H9 (cell line): ENCODE results near the gene FZD2. TPM values are rescaled to one million over a fixed set of nuclear protein-coding genes. Genes with fewer than 3 reads are reported as not detected.
A peak's percentile ranks its signal among the peaks of the same experiment; 100 is the strongest.

Experiments
- DNase-seq: peaks from one replicate; pipeline ENCODE4 v3.0.0-alpha.2; 2017
- H2AFZ ChIP-seq: one replicate; pipeline ENCODE4 v1.6.1; 2013; ENCODE audit warnings: mild to moderate bottlenecking, low read length, control low read depth, moderate library complexity
- H2AK5ac ChIP-seq: 2 replicates; pipeline ENCODE4 v1.6.1; 2013; ENCODE audit warnings: low read length, control low read depth, mixed read lengths; ENCODE audit not compliant: insufficient read length
- H2BK120ac ChIP-seq: one replicate; pipeline ENCODE4 v1.6.1; 2013; ENCODE audit warnings: low read depth, mild to moderate bottlenecking, low read length, control low read depth, inconsistent platforms; ENCODE audit not compliant: poor library complexity, severe bottlenecking
- H2BK12ac ChIP-seq: 2 replicates; pipeline ENCODE4 v1.6.1; 2013; ENCODE audit warnings: low read length, control low read depth, mixed read lengths, low read depth; ENCODE audit not compliant: insufficient read length
- H2BK15ac ChIP-seq: 2 replicates; pipeline ENCODE4 v1.6.1; 2013; ENCODE audit warnings: low read depth, low read length, control low read depth
- H2BK20ac ChIP-seq: one replicate; pipeline ENCODE4 v1.6.1; 2013; ENCODE audit warnings: low read depth, mild to moderate bottlenecking, low read length, control low read depth, inconsistent platforms; ENCODE audit not compliant: poor library complexity, severe bottlenecking
- H2BK5ac ChIP-seq: 2 replicates; pipeline ENCODE4 v1.6.1; 2013; ENCODE audit warnings: low read length, control low read depth, mixed read lengths; ENCODE audit not compliant: insufficient read length
- H3K14ac ChIP-seq: 2 replicates; pipeline ENCODE4 v1.6.1; 2013; ENCODE audit warnings: low read length, control low read depth; ENCODE audit not compliant: insufficient read depth
- H3K18ac ChIP-seq: 2 replicates; pipeline ENCODE4 v1.6.1; 2013; ENCODE audit warnings: low read depth, mild to moderate bottlenecking, mixed read lengths, low read length, control low read depth; ENCODE audit not compliant: insufficient read length
- H3K23ac ChIP-seq: 2 replicates; pipeline ENCODE4 v1.6.1; 2013; ENCODE audit warnings: low read length, control low read depth, mixed read lengths, low read depth; ENCODE audit not compliant: insufficient read length
- H3K23me2 ChIP-seq: 2 replicates; pipeline ENCODE4 v1.6.1; 2013; ENCODE audit warnings: low read depth, mild to moderate bottlenecking, mixed read lengths, low read length, control low read depth; ENCODE audit not compliant: insufficient read length, poor library complexity, severe bottlenecking
- H3K27ac ChIP-seq: 2 replicates; pipeline ENCODE4 v1.5.1; 2013; ENCODE audit warnings: low read length, control low read depth, mixed read lengths, low read depth; ENCODE audit not compliant: insufficient read length
- H3K27me3 ChIP-seq: 2 replicates; pipeline ENCODE4 v1.6.1; 2013; ENCODE audit warnings: low read length, control low read depth, inconsistent platforms; ENCODE audit not compliant: insufficient read depth
- H3K4ac ChIP-seq: 2 replicates; pipeline ENCODE4 v1.6.1; 2013; ENCODE audit warnings: low read depth, mild to moderate bottlenecking, control low read depth, inconsistent platforms, low read length, moderate library complexity
- H3K4me1 ChIP-seq: 2 replicates; pipeline ENCODE4 v1.6.1; 2013; ENCODE audit warnings: low read length, control low read depth, inconsistent platforms; ENCODE audit not compliant: insufficient read depth
- H3K4me2 ChIP-seq: 2 replicates; pipeline ENCODE4 v1.6.1; 2013; ENCODE audit warnings: low read length, control low read depth, mixed read lengths; ENCODE audit not compliant: insufficient read length, insufficient read depth
- H3K56ac ChIP-seq: 2 replicates; pipeline ENCODE4 v1.6.1; 2013; ENCODE audit warnings: low read depth, mild to moderate bottlenecking, mixed read lengths, low read length, control low read depth; ENCODE audit not compliant: insufficient read length
- H3K79me1 ChIP-seq: 2 replicates; pipeline ENCODE4 v1.6.1; 2013; ENCODE audit warnings: low read depth, mild to moderate bottlenecking, moderate library complexity, low read length, control low read depth, inconsistent platforms; ENCODE audit not compliant: insufficient read depth, poor library complexity, severe bottlenecking
- H3K79me2 ChIP-seq: 2 replicates; pipeline ENCODE4 v1.6.1; 2013; ENCODE audit warnings: low read length, control low read depth, inconsistent platforms; ENCODE audit not compliant: insufficient read depth
- H3K9ac ChIP-seq: 2 replicates; pipeline ENCODE4 v1.6.1; 2013; ENCODE audit warnings: low read length, control low read depth, mixed read lengths; ENCODE audit not compliant: insufficient read length; ENCODE audit errors: extremely low read depth
- H3K9me3 ChIP-seq: one replicate; pipeline ENCODE4 v1.6.1; 2013; ENCODE audit warnings: low read depth, low read length, inconsistent platforms; ENCODE audit not compliant: control insufficient read depth
- H3T11ph ChIP-seq: one replicate; pipeline ENCODE4 v1.6.1; 2013; ENCODE audit warnings: mild to moderate bottlenecking, low read length, control low read depth, inconsistent platforms
- H4K20me1 ChIP-seq: one replicate; pipeline ENCODE4 v1.6.1; 2013; ENCODE audit not compliant: control insufficient read depth, insufficient read length, insufficient read depth
- H4K5ac ChIP-seq: 2 replicates; pipeline ENCODE4 v1.6.1; 2013; ENCODE audit warnings: low read depth, mild to moderate bottlenecking, mixed read lengths, low read length, control low read depth; ENCODE audit not compliant: insufficient read length
- H4K8ac ChIP-seq: replicated peaks from 2 replicates; pipeline ENCODE4 v1.6.1; 2013; ENCODE audit warnings: low read length, control low read depth, mixed read lengths, low read depth; ENCODE audit not compliant: insufficient read length
- H4K91ac ChIP-seq: 2 replicates; pipeline ENCODE4 v1.6.1; 2013; ENCODE audit warnings: low read depth, mild to moderate bottlenecking, moderate library complexity, mixed read lengths, low read length, control low read depth; ENCODE audit not compliant: insufficient read length
- H3K27ac Mint-ChIP-seq, 3 experiments: 2 replicates in 2 of 3; 3 replicates in 1 of 3; pipeline ENCODE4 v1.8.0; 2020 to 2021; ENCODE audit warnings: mixed read lengths in 3 of 3, mild to moderate bottlenecking in 1 of 3, moderate library complexity in 1 of 3
- H3K27me3 Mint-ChIP-seq: 2 replicates; pipeline ENCODE4 v1.8.0; 2021; ENCODE audit warnings: low read depth, mild to moderate bottlenecking, moderate library complexity, mixed read lengths
- H3K36me3 Mint-ChIP-seq, 3 experiments: 2 replicates in 2 of 3; 3 replicates in 1 of 3; pipeline ENCODE4 v1.8.0; 2020 to 2021; ENCODE audit warnings: low read depth in 3 of 3, mixed read lengths in 3 of 3; ENCODE audit not compliant: insufficient read depth in 1 of 3
- H3K4me1 Mint-ChIP-seq, 2 experiments: 2 replicates each; pipeline ENCODE4 v1.8.0; 2020; ENCODE audit warnings: mixed read lengths in 2 of 2
- H3K4me3 Mint-ChIP-seq, 2 experiments: 2 replicates in 1 of 2; 3 replicates in 1 of 2; pipeline ENCODE4 v1.8.0; 2020 to 2021; ENCODE audit warnings: mild to moderate bottlenecking in 2 of 2, mixed read lengths in 2 of 2, moderate library complexity in 1 of 2
- H3K9me3 Mint-ChIP-seq, 2 experiments: 2 replicates in 1 of 2; 3 replicates in 1 of 2; pipeline ENCODE4 v1.8.0; 2020; ENCODE audit warnings: mild to moderate bottlenecking in 2 of 2, mixed read lengths in 2 of 2, moderate library complexity in 1 of 2
- CTCF ChIP-seq: fragments of 200-600 bp; sonication (generic); conservative IDR thresholded peaks from 3 replicates; pipeline ENCODE4 v1.8.0; 2021; ENCODE audit warnings: antibody characterized with exemption, mild to moderate bottlenecking
- WGBS: extraction: QIAGEN DNeasy Blood & Tissue Kit; methylation state at CpG from one replicate; pipeline ENCODE4 v1.1.7; 2013; ENCODE audit warnings: missing lambda C conversion rate, low lambda C conversion rate, mixed read lengths; ENCODE audit not compliant: insufficient read length; ENCODE audit errors: extremely low coverage; 5-methylcytosine and 5-hydroxymethylcytosine counted together
- total RNA-seq: library from RNA; stranded (reverse); gene quantifications from 2 replicates; pipeline ENCODE4 v1.2.1, GENCODE V29; 2021

The FZD2 gene
- total RNA-seq, 1 experiment from 2014 or later = 18.2 TPM

DNA sequence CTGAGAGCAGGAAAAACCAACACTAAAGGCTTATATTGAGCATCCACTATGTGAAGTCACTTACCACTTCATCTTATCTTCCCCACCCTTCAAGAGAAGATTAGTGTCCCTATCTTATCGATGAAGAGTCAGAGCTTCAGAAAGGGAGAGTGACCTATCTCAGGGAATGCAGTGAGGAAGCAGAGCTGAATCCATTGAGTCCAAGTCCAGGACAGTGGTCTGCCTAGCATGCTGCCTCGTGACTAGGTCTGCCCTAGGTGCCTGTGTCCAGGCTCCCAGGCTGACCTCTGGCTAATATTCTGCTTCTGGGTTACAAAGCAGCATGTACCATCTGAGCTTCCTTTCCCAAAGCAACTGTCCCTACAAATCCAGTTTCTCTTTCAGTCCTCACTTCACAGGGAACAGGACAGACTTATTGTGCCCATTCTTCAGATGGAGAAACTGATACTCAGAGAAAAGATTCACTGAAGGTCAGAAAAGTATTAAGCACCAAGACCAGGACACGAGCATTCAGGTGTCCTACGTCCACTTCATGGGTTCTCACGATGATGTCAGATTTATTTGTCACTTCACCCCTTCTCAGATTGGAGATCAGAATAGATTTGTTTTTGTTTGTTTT is 13.3 kb upstream of the FZD2 start:
- H3K79me1 ChIP-seq = no peaks in the 10 kb centered on the region
- no peak for DNase-seq
- no peaks in the 10 kb centered on the region for H3K79me2 ChIP-seq
- Mint-ChIP-seq H3K9me3 (peaks cover 5 to 6% of the 10 kb centered on the region in 2 experiments), H3K36me3 (peaks cover 0 to 6% (median 4%) of the 10 kb centered on the region in 3 experiments; a peak in 5 of 7 replicates), H3K27me3 (peaks cover 91% of the 10 kb centered on the region), H3K4me3 (peak overlapping the region; percentile 44 to 75), H3K4me1 (peaks cover 86 to 92% of the 10 kb centered on the region in 2 experiments), H3K27ac (peak overlapping the region; percentile 84 to 99 (median 97); a peak in 6 of 7 replicates)
- no CpG with 5 or more reads among the region's 5 CpGs for WGBS
- H3K27ac ChIP-seq = no peak overlapping the region
- H3K18ac ChIP-seq = peak overlapping the region; percentile 52
- H2BK120ac ChIP-seq = no peak overlapping the region
- H2BK15ac ChIP-seq = no peak overlapping the region
- H3K23me2 ChIP-seq = peaks cover 12% of the 10 kb centered on the region
- H3K56ac ChIP-seq = no peak overlapping the region
- no peak overlapping the region for H2AFZ ChIP-seq
- peak overlapping the region; percentile 40 for H2BK12ac ChIP-seq
- H2AK5ac ChIP-seq = no peak overlapping the region
- H4K20me1 ChIP-seq = no peaks in the 10 kb centered on the region
- H3K14ac ChIP-seq = no peak overlapping the region; the same call in 1 of the 2 replicates
- H4K5ac ChIP-seq = no peak overlapping the region
- H3K4me1 ChIP-seq = peaks cover 19% of the 10 kb centered on the region
- H4K91ac ChIP-seq = no peak overlapping the region
- H3K4me2 ChIP-seq = peak overlapping the region; percentile 48
- no peak overlapping the region for H3T11ph ChIP-seq
- no peak overlapping the region for H3K9ac ChIP-seq
- H3K23ac ChIP-seq = no peak overlapping the region
- H3K27me3 ChIP-seq = peaks cover 36% of the 10 kb centered on the region
- no peaks in the 10 kb centered on the region for H3K9me3 ChIP-seq
- no peak overlapping the region for H3K4ac ChIP-seq
- H2BK5ac ChIP-seq = no peak overlapping the region
- H4K8ac ChIP-seq = no peak overlapping the region
- no peak for TF ChIP-seq CTCF
- H2BK20ac ChIP-seq = no peak overlapping the region
